SK-N-SH (cell line): ENCODE data around the gene FLT4. TPM values are rescaled to one million over a fixed set of nuclear protein-coding genes. Genes with fewer than 3 reads are reported as not detected.
"Not testable (repeated sequence)": the region's sequence is repeated elsewhere in the genome, so short reads cannot be mapped to it uniquely, and the experiment has no call there.

Source experiments
- CTCF ChIA-PET: fragments of 300-600, 350-600 bp; formaldehyde crosslinking; extraction: SDS; loops from one replicate; lab custom pipeline; 2021; lab: Yijun Ruan, JAX
- POLR2A ChIA-PET: fragments of 350-600 bp; sonication (Branson Sonifier 250); formaldehyde crosslinking; extraction: SDS; loops from one replicate; lab custom pipeline; 2020; ENCODE audit warnings: antibody characterized with exemption, inconsistent platforms; lab: Yijun Ruan, JAX
- DNase-seq: peaks from one replicate; pipeline ENCODE4 v3.0.0; 2012
- H2AFZ ChIP-seq: fragments of 200-600 bp; sonication (generic); 2 replicates; pipeline ENCODE4 v1.8.1; 2016; ENCODE audit warnings: antibody characterized with exemption, mild to moderate bottlenecking, low read depth
- H3F3A ChIP-seq: fragments of 200-600 bp; sonication (generic); replicated peaks from 2 replicates; pipeline ENCODE3; 2016; ENCODE audit warnings: antibody characterized with exemption, mild to moderate bottlenecking; ENCODE audit not compliant: insufficient read depth
- H3K27ac ChIP-seq, 2 experiments: fragments of 200-500 bp in 1 of 2; fragments of 200-600 bp in 1 of 2; sonication (Bioruptor generic) in 1 of 2; sonication (generic), shearing (Covaris generic) in 1 of 2; 2 replicates each; pipeline versions ENCODE4 v1.5.1 to v1.6.1; 2014 to 2016; ENCODE audit warnings: low read depth in 2 of 2, inconsistent platforms in 1 of 2, low read length in 1 of 2, mild to moderate bottlenecking in 1 of 2, mixed read lengths in 1 of 2
- H3K27me3 ChIP-seq: fragments of 200-600 bp; sonication (generic), shearing (Covaris generic); 2 replicates; pipeline ENCODE4 v1.6.1; 2016; ENCODE audit warnings: mixed run types; ENCODE audit not compliant: insufficient read depth
- H3K36me3 ChIP-seq, 2 experiments: fragments of 200-500 bp in 1 of 2; fragments of 200-600 bp in 1 of 2; sonication (Bioruptor generic) in 1 of 2; sonication (generic) in 1 of 2; replicated peaks in 1 of 2; 2 replicates each; pipeline versions ENCODE3 to v1.5.1; 2014 to 2016; ENCODE audit warnings: low read length in 1 of 2, mild to moderate bottlenecking in 1 of 2; ENCODE audit not compliant: insufficient read depth in 2 of 2, control insufficient read depth in 1 of 2
- H3K4me1 ChIP-seq, 2 experiments: fragments of 200-500 bp in 1 of 2; fragments of 200-600 bp in 1 of 2; sonication (Bioruptor generic) in 1 of 2; sonication (generic), shearing (Covaris generic) in 1 of 2; 2 replicates each; pipeline versions ENCODE4 v1.5.1 to v1.6.1; 2014 to 2016; ENCODE audit warnings: low read depth in 1 of 2, low read length in 1 of 2, mixed run types in 1 of 2; ENCODE audit not compliant: insufficient read depth in 2 of 2, control insufficient read depth in 1 of 2
- H3K4me2 ChIP-seq: fragments of 200-600 bp; sonication (generic), shearing (Covaris generic); 2 replicates; pipeline ENCODE4 v1.6.1; 2017; ENCODE audit warnings: mixed run types
- H3K4me3 ChIP-seq, 2 experiments: fragments of 200-500 bp in 1 of 2; fragments of 200-600 bp in 1 of 2; sonication (Bioruptor generic) in 1 of 2; sonication (generic), shearing (Covaris generic) in 1 of 2; 2 replicates each; pipeline versions ENCODE4 v1.5.1 to v1.8.1; 2014 to 2016; ENCODE audit warnings: low read depth in 2 of 2, inconsistent platforms in 1 of 2, low read length in 1 of 2, mild to moderate bottlenecking in 1 of 2, mixed read lengths in 1 of 2, moderate library complexity in 1 of 2
- H3K79me2 ChIP-seq: fragments of 200-600 bp; sonication (generic); 2 replicates; pipeline ENCODE4 v1.8.1; 2017; ENCODE audit warnings: mild to moderate bottlenecking; ENCODE audit not compliant: insufficient read depth
- H3K9ac ChIP-seq: fragments of 200-600 bp; sonication (generic); 2 replicates; pipeline ENCODE4 v1.6.1; 2017; ENCODE audit warnings: mixed run types
- H3K9me2 ChIP-seq: fragments of 200-600 bp; sonication (generic); 2 replicates; pipeline ENCODE4 v1.6.1; 2017; ENCODE audit warnings: mixed run types
- H3K9me3 ChIP-seq: fragments of 200-600 bp; sonication (generic); 2 replicates; pipeline ENCODE4 v1.6.1; 2017; ENCODE audit warnings: mixed run types, mild to moderate bottlenecking, moderate library complexity
- H4K20me1 ChIP-seq: fragments of 200-600 bp; sonication (generic); 2 replicates; pipeline ENCODE4 v1.6.1; 2017; ENCODE audit warnings: mild to moderate bottlenecking, mixed run types; ENCODE audit not compliant: insufficient read depth
- CHD2 ChIP-seq: fragments of 150-350 bp; IDR thresholded peaks from 2 replicates; pipeline ENCODE4 v1.6.1; 2018; ENCODE audit warnings: low read length; ENCODE audit not compliant: partially characterized antibody
- EP300 ChIP-seq, 2 experiments: IDR thresholded peaks; 2 replicates each; pipeline versions ENCODE4 v1.4.0 to v1.6.1; 2012; ENCODE audit warnings: borderline replicate concordance in 1 of 2, low read depth in 1 of 2, low read length in 1 of 2
- EZH2phosphoT487 ChIP-seq: fragments of 200-600 bp; sonication (generic); IDR thresholded peaks from 2 replicates; pipeline ENCODE4 v1.6.1; 2017; ENCODE audit warnings: low read depth, mixed run types, mild to moderate bottlenecking, antibody characterized with exemption, moderate library complexity, borderline replicate concordance
- FOXJ3 ChIP-seq: sonication (generic); formaldehyde crosslinking; IDR thresholded peaks from 2 replicates; pipeline ENCODE4 v1.5.1; 2020; ENCODE audit warnings: mild to moderate bottlenecking, missing genetic modification reagents
- IRF3 ChIP-seq: fragments of 150-350 bp; IDR thresholded peaks from 2 replicates; pipeline ENCODE4 v1.6.1; 2016; ENCODE audit warnings: mild to moderate bottlenecking, low read depth, low read length
- MEF2A ChIP-seq: IDR thresholded peaks from 2 replicates; pipeline ENCODE4 v1.4.0; 2012; ENCODE audit warnings: low read depth, borderline replicate concordance
- MXI1 ChIP-seq: IDR thresholded peaks from 2 replicates; pipeline ENCODE4 v1.6.1; 2012; ENCODE audit warnings: mild to moderate bottlenecking, low read depth, low read length, improper control_type of control experiment
- NFIC ChIP-seq: IDR thresholded peaks from 2 replicates; pipeline ENCODE4 v1.4.0; 2012; ENCODE audit warnings: borderline replicate concordance
- RAD21 ChIP-seq: IDR thresholded peaks from 2 replicates; pipeline ENCODE4 v1.6.1; 2012; ENCODE audit warnings: mild to moderate bottlenecking, low read length
- REST ChIP-seq: IDR thresholded peaks from 2 replicates; pipeline ENCODE4 v1.6.1; 2012; ENCODE audit warnings: mild to moderate bottlenecking, low read depth, low read length, moderate library complexity
- SMC3 ChIP-seq: IDR thresholded peaks from 2 replicates; pipeline ENCODE4 v1.6.1; 2012; ENCODE audit warnings: low read depth, low read length, improper control_type of control experiment
- TCF12 ChIP-seq: IDR thresholded peaks from 2 replicates; pipeline ENCODE4 v1.4.0; 2012
- USF2 ChIP-seq: fragments of 150-350 bp; IDR thresholded peaks from 2 replicates; pipeline ENCODE4 v1.6.1; 2017; ENCODE audit warnings: antibody characterized with exemption, low read length, low read depth, borderline replicate concordance
- YY1 ChIP-seq: IDR thresholded peaks from 2 replicates; pipeline ENCODE4 v1.4.0; 2012; ENCODE audit warnings: low read depth, mild to moderate bottlenecking
- ZBTB33 ChIP-seq: IDR thresholded peaks from 2 replicates; pipeline ENCODE4 v1.4.0; 2012; ENCODE audit warnings: low read depth, borderline replicate concordance
- WGBS: methylation state at CpG from one replicate; pipeline ENCODE4 v1.1.6; 2017; ENCODE audit warnings: low lambda C conversion rate; 5-methylcytosine and 5-hydroxymethylcytosine counted together
- polyA plus RNA-seq, 3 experiments: library from polyadenylated mRNA; depleted of rRNA; stranded (reverse); fragments of >200 nt; gene quantifications; 2 replicates each; pipeline ENCODE4 v1.2.3, GENCODE V29; 2012

FLT4 gene
- polyA plus RNA-seq, 1 of the 3 experiments (the other 2 are of a cell fraction) = 0.05 TPM

GRCh38 chr5:180658774-180659564 is 9.6 kb upstream of the FLT4 start:
- no peaks in the 10 kb centered on the region for H3K9me3 ChIP-seq
- H3K4me2 ChIP-seq = no peak overlapping the region
- H3K79me2 ChIP-seq = no peaks in the 10 kb centered on the region
- WGBS = 28% methylated on average over 52 of the region's 54 CpGs
- no peak overlapping the region for H3K4me3 ChIP-seq
- ChIA-PET CTCF (interaction anchor here (0.6 to 0.8 kb wide), 2 partner anchors 53 to 518 kb away, joined by 3 read pairs; no protein-coding TSS in a partner anchor), POLR2A (no interaction called here)
- no peak overlapping the region for H2AFZ ChIP-seq
- H3K9ac ChIP-seq = no peak overlapping the region
- H3K27me3 ChIP-seq = peaks cover 9% of the 10 kb centered on the region; the same call in 1 of the 2 replicates
- TF ChIP-seq TCF12 (no peak), RAD21 (no peak), IRF3 (no peak), MEF2A (no peak), NFIC (no peak), FOXJ3 (no peak), CHD2 (no peak), REST (no peak), EZH2phosphoT487 (no peak), MXI1 (no peak), USF2 (no peak), YY1 (no peak), EP300 (IDR thresholded peaks at IDR 0.05; ENCODE audit: borderline replicate concordance in 1 of 2, low read depth in 1 of 2, low read length in 1 of 2) (no peak), SMC3 (no peak), ZBTB33 (no peak)
- no peaks in the 10 kb centered on the region for H3K9me2 ChIP-seq
- no peaks in the 10 kb centered on the region for H3F3A ChIP-seq
- H3K27ac ChIP-seq = no peak overlapping the region
- H4K20me1 ChIP-seq = no peaks in the 10 kb centered on the region
- peak; percentile 30 for DNase-seq
- H3K36me3 ChIP-seq = no peaks in the 10 kb centered on the region
- H3K4me1 ChIP-seq = no peaks in the 10 kb centered on the region

GRCh38 chr5:180655243-180655642 is 5.8 kb upstream of the FLT4 start:
- H3K9me2 ChIP-seq, H3K79me2 ChIP-seq, POLR2A ChIA-PET, H3K9ac ChIP-seq, H2AFZ ChIP-seq, H3K4me1 ChIP-seq, H3K4me2 ChIP-seq, H4K20me1 ChIP-seq, H3K27ac ChIP-seq, DNase-seq, H3K9me3 ChIP-seq, H3K4me3 ChIP-seq, H3K36me3 ChIP-seq, H3F3A ChIP-seq: not testable (repeated sequence)
- WGBS = 48% methylated on average over 16 of the region's 16 CpGs
- H3K27me3 ChIP-seq = peaks cover 38% of the 10 kb centered on the region; the same call in 1 of the 2 replicates
- CTCF ChIA-PET = interaction anchor here (1.5 kb wide), 1 partner anchor 49 kb away, joined by 3 read pairs; no protein-coding TSS in a partner anchor
